K562 (cell line): Measurements from ENCODE around the gene CMBL. TPM values are rescaled to one million over a fixed set of nuclear protein-coding genes. Genes with fewer than 3 reads are reported as not detected.

Experiments used
- FOS ChIP-seq: IDR thresholded peaks from 3 replicates; pipeline ENCODE4 v1.6.1; 2011; ENCODE audit not compliant: insufficient read length; ENCODE audit errors: extremely low read depth
- FOXA3 ChIP-seq, 2 experiments: fragments of 450-650 bp in 1 of 2; sonication (generic) in 1 of 2; formaldehyde crosslinking; IDR thresholded peaks in 1 of 2; conservative IDR thresholded peaks in 1 of 2; 2 replicates each; pipeline versions ENCODE4 v1.4.0 to v1.8.0; 2020 to 2022; ENCODE audit warnings: mild to moderate bottlenecking in 2 of 2, missing genetic modification reagents in 1 of 2
- GTF2F1 ChIP-seq: IDR thresholded peaks from 2 replicates; pipeline ENCODE4 v1.6.1; 2011; ENCODE audit warnings: low read depth, low read length, improper control_type of control experiment
- LCOR ChIP-seq: sonication (generic); formaldehyde crosslinking; IDR thresholded peaks from 2 replicates; pipeline ENCODE4 v1.8.0; 2022; ENCODE audit warnings: mild to moderate bottlenecking, missing genetic modification reagents
- MCM3 ChIP-seq: fragments of 450-650 bp; IDR thresholded peaks from 2 replicates; pipeline ENCODE4 v1.6.1; 2016
- MLLT1 ChIP-seq, 2 experiments: fragments of 450-650 bp; IDR thresholded peaks; 2 replicates each; pipeline ENCODE4 v1.6.1; 2016
- SIN3A ChIP-seq, 2 experiments: fragments of 150-350 bp in 1 of 2; IDR thresholded peaks; 2 replicates each; pipeline ENCODE4 v1.6.1; 2011 to 2016; ENCODE audit warnings: borderline replicate concordance in 2 of 2, low read depth in 2 of 2, low read length in 2 of 2, mild to moderate bottlenecking in 2 of 2, moderate library complexity in 2 of 2; ENCODE audit not compliant: control insufficient read depth in 1 of 2
- polyA plus RNA-seq, 8 experiments: library from polyadenylated mRNA; depleted of rRNA in 4 of 8; stranded (reverse) in 5 of 8; unstranded in 3 of 8; fragments of >200 nt; fragmentation: Nextera tagmentation in 2 of 8; fragmentation: Illumina TruSeq in 1 of 8; extraction: Ambion mirVana in 2 of 8; extraction: Trizol in 1 of 8; gene quantifications; 2 replicates each; pipeline versions ENCODE4 v1.2.1 to v1.2.3, GENCODE V29; 2011 to 2014; ENCODE audit warnings: inconsistent platforms in 1 of 8, missing spikeins in 1 of 8
- total RNA-seq, 7 experiments: library from RNA; depleted of rRNA in 6 of 7; stranded (reverse); fragments of >200 nt in 6 of 7; fragmentation: Illumina TruSeq in 2 of 7; extraction: Trizol in 2 of 7; gene quantifications; 2 replicates each; pipeline versions ENCODE4 v1.2.1 to v1.2.3, GENCODE V29; 2011 to 2021; ENCODE audit warnings: low replicate concordance in 1 of 7

Gene CMBL
- total and polyA plus RNA-seq, 9 of the 15 experiments (the other 6 are each of a cell fraction or from before 2014, with no cell fraction given): 22.6 to 192 (median 71.1) TPM

GRCh38 chr5:10355071-10355889 lies 47.6 kb upstream of the CMBL start (continued):
- TF ChIP-seq FOS (no peak), MCM3 (no peak), GTF2F1 (no peak), FOXA3 (CRISPR knock-in tag; conservative IDR thresholded peaks at IDR 0.05 in 1 of 2, IDR thresholded peaks at IDR 0.05 in 1 of 2) (peak in 1 of 2 experiments; percentile 38; a peak in 1 of 4 replicates), LCOR (no peak), SIN3A (IDR thresholded peaks at IDR 0.05; ENCODE audit: borderline replicate concordance in 2 of 2, control insufficient read depth in 1 of 2, low read depth in 2 of 2, low read length in 2 of 2) (peak; percentile 26 to 60; a peak in 1 of 4 replicates), MLLT1 (IDR thresholded peaks at IDR 0.05) (0 out of 4 replicates have a peak, but pooled peaks of 1 of the 2 experiments have one; percentile 4)
